ENCODE results near the gene TMEM187. TPM values are rescaled to one million over a fixed set of nuclear protein-coding genes. Genes with fewer than 3 reads are reported as not detected.

The TMEM187 gene
- total and polyA plus RNA-seq, 9 donors = 2.6 to 11.6 (median 9.4) TPM

DNA sequence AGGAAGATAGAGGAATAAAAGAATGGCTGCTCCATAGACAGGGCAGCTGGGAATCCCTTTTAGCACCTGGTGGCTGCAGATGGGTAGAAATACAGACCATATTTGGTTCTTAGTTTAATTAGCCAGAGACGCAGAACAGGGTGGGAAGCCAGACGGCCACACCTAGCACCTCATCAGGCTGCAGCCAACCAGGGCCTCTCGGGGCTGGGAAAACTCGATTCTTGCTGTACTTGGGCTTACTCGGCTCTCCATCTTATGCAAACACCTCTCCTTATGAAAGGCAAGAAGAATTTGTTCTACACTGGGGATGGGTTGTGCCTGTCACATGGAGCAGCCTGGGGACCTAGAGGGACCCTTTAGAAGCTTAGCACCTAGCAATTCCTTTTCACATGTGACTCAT is 27.5 kb downstream of the TMEM187 start:
- Histone ChIP-seq H3K27me3 (no peaks in the 10 kb centered on the region), H3K27ac (no peak overlapping the region), H3K4me1 (ENCODE audit: insufficient read depth) (no peaks in the 10 kb centered on the region), H3K4me3 (no peak overlapping the region), H3K9me3 (no peaks in the 10 kb centered on the region), H3K36me3 (no peaks in the 10 kb centered on the region)
- WGBS, 3 donors = 44 to 52% (median 50%) methylated on average over 5 of the region's 5 CpGs
- no peak for DNase-seq
- intact Hi-C loops (cut with DNase I) = no loop called here
- no peak for TF ChIP-seq POLR2A (IDR thresholded peaks at IDR 0.05)
- no peak for TF ChIP-seq EP300 (IDR thresholded peaks at IDR 0.05)
- TF ChIP-seq, protein P1, sequence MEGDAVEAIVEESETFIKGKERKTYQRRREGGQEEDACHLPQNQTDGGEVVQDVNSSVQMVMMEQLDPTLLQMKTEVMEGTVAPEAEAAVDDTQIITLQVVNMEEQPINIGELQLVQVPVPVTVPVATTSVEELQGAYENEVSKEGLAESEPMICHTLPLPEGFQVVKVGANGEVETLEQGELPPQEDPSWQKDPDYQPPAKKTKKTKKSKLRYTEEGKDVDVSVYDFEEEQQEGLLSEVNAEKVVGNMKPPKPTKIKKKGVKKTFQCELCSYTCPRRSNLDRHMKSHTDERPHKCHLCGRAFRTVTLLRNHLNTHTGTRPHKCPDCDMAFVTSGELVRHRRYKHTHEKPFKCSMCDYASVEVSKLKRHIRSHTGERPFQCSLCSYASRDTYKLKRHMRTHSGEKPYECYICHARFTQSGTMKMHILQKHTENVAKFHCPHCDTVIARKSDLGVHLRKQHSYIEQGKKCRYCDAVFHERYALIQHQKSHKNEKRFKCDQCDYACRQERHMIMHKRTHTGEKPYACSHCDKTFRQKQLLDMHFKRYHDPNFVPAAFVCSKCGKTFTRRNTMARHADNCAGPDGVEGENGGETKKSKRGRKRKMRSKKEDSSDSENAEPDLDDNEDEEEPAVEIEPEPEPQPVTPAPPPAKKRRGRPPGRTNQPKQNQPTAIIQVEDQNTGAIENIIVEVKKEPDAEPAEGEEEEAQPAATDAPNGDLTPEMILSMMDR (IDR thresholded peaks at IDR 0.05) = no peak

DNA sequence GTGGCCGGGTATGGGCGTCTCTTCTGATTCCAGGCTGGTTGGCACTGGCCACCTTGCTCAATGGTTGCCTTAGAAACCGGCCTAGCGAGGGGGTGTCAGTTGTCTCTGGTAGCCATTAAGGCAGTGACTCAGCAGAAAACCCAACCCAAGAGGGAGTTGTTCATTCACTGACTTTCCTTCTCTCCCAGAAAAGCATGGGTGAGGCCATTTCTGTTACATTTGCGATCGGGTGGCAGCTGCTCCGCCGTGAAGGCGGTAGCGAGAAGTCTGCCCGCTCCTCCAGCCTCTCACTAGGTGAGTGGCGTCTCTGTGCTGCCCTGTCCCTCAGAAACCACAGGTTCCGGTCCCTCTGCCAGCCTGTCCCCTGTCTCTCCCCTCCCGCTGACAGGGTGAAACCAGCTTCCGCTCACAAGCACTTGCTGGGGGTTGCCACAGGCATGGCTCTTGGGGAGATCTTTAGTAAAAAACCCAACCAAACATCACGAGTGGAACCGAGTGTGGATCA is 29.7 kb downstream of the TMEM187 start:
- intact Hi-C loops (cut with DNase I) = no loop called here
- no peak for DNase-seq

DNA sequence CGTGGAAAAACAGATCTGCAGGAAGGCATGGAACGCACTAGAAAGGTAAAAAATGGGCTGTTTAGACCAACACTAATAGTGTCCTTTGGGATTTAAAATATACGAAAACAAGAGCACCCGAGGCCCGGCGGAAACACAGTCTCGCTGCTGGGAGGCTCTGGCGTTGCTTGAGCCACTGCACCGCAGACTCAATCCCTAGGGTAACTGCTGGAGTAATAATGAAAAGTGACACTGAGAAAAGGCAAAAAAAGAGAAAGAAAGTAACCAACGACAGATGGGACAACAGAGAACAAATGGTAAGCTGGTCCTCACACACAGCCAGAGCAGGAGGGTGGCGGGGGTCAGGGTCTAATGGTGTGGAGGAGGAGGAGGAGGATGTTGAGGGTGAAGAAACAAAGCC is 31.8 kb downstream of the TMEM187 start:
- intact Hi-C loops (cut with DNase I) = no loop called here
- WGBS, 3 donors = 79 to 82% (median 81%) methylated on average over 11 of the region's 11 CpGs
- no peak for DNase-seq

More for the DNA sequence above, 29.7 kb downstream of the TMEM187 start:
- WGBS, 3 donors = 86 to 91% (median 89%) methylated on average over 17 of the region's 17 CpGs
- no peak for TF ChIP-seq EP300 (IDR thresholded peaks at IDR 0.05)
- TF ChIP-seq POLR2A (IDR thresholded peaks at IDR 0.05) = no peak
- TF ChIP-seq, protein P1 (IDR thresholded peaks at IDR 0.05) = no peak
- Histone ChIP-seq H3K27me3 (no peaks in the 10 kb centered on the region), H3K4me1 (ENCODE audit: insufficient read depth) (no peaks in the 10 kb centered on the region), H3K36me3 (no peaks in the 10 kb centered on the region), H3K9me3 (no peaks in the 10 kb centered on the region), H3K27ac (no peak overlapping the region), H3K4me3 (no peak overlapping the region)

DNA sequence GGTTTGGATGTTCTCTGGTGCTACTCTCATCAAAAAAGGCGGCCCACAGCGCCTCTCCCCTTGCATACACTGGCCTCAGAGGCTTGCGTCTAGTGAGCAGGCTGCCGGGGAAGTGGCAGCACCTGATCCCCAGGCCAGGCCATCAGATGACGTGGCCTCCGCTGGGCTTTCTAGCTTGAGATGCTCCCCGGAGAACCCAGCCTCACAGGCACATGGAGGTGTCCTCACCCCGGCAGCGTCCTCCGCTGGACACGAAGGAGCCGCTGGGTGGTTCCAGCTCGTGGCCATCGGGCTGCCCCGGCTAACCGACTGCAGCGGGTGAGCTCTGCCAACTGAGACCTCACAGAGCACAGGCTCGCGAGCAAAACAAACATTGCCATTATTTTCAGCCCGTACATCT is 34.4 kb downstream of the TMEM187 start:
- H3K27me3 ChIP-seq = no peaks in the 10 kb centered on the region
- H3K4me3 ChIP-seq = no peak overlapping the region
- WGBS, 3 donors = 90 to 92% (median 92%) methylated on average over 20 of the region's 20 CpGs
- no peaks in the 10 kb centered on the region for H3K36me3 ChIP-seq
- no peaks in the 10 kb centered on the region for H3K9me3 ChIP-seq
- H3K27ac ChIP-seq = no peak overlapping the region
- DNase-seq = no peak
- TF ChIP-seq, protein P1 (IDR thresholded peaks at IDR 0.05) = no peak
- no peak for TF ChIP-seq EP300 (IDR thresholded peaks at IDR 0.05)
- no peak for TF ChIP-seq POLR2A (IDR thresholded peaks at IDR 0.05)
- H3K4me1 ChIP-seq (ENCODE audit: insufficient read depth) = no peaks in the 10 kb centered on the region
- intact Hi-C loops (cut with DNase I) = no loop called here

More for the DNA sequence above, 31.8 kb downstream of the TMEM187 start:
- Histone ChIP-seq H3K27ac (no peak overlapping the region), H3K36me3 (no peaks in the 10 kb centered on the region), H3K27me3 (no peaks in the 10 kb centered on the region), H3K4me1 (ENCODE audit: insufficient read depth) (no peaks in the 10 kb centered on the region), H3K9me3 (no peaks in the 10 kb centered on the region), H3K4me3 (no peak overlapping the region)
- TF ChIP-seq EP300 (IDR thresholded peaks at IDR 0.05) = no peak
- TF ChIP-seq POLR2A (IDR thresholded peaks at IDR 0.05) = no peak
- TF ChIP-seq, protein P1 (IDR thresholded peaks at IDR 0.05) = no peak

Data from ovary (tissue), 9 donors.